ENCODE measurements around the gene INPP5A.

Gene INPP5A

GRCh38 chr10:132703419-132704007, 165.9 kb downstream of the INPP5A start:
- TF ChIP-seq TCF12 (IDR thresholded peaks at IDR 0.05; ENCODE audit: low read depth) (no peak), NFIC (IDR thresholded peaks at IDR 0.05) (no peak)

- peak; percentile 16; the same call in 1 of the 2 replicates for TF ChIP-seq RAD21 (IDR thresholded peaks at IDR 0.05; ENCODE audit: low read depth)
- TF ChIP-seq TAF1 (IDR thresholded peaks at IDR 0.05; ENCODE audit: low read depth): no peak
- no peak for TF ChIP-seq EGR1 (IDR thresholded peaks at IDR 0.05)
- TF ChIP-seq USF1 (IDR thresholded peaks at IDR 0.05): no peak
- TF ChIP-seq MAX (IDR thresholded peaks at IDR 0.05): peak; percentile 63; the same call in 1 of the 2 replicates
- peak; percentile 85 for TF ChIP-seq NFIC (IDR thresholded peaks at IDR 0.05)
- no peak for TF ChIP-seq ZBTB7A (IDR thresholded peaks at IDR 0.05; ENCODE audit: low read depth)
Measured at GRCh38 chr10:132704008-132704814, 166.6 kb downstream of the INPP5A start.

- TF ChIP-seq TCF12 (IDR thresholded peaks at IDR 0.05; ENCODE audit: low read depth) (peak; percentile 91; the same call in 1 of the 2 replicates), TEAD4 (IDR thresholded peaks at IDR 0.05) (peak; percentile 64), EP300 (IDR thresholded peaks at IDR 0.05; ENCODE audit: borderline replicate concordance) (peak; percentile 84)
Measured at GRCh38 chr10:132704815-132705064, 167.2 kb downstream of the INPP5A start.

- peak; percentile 83 for TF ChIP-seq FOXM1 (IDR thresholded peaks at IDR 0.05; ENCODE audit: borderline replicate concordance, low read depth)
- TF ChIP-seq MAX (IDR thresholded peaks at IDR 0.05): peak; percentile 98
- peak; percentile 73; the same call in 1 of the 2 replicates for TF ChIP-seq CEBPB (IDR thresholded peaks at IDR 0.05)
- TF ChIP-seq YY1 (IDR thresholded peaks at IDR 0.05; ENCODE audit: low read depth): peak; percentile 86
- TF ChIP-seq CREB1 (IDR thresholded peaks at IDR 0.05; ENCODE audit: low read depth): no peak
- TF ChIP-seq EGR1 (IDR thresholded peaks at IDR 0.05): peak; percentile 9; the same call in 1 of the 2 replicates
- TF ChIP-seq EP300 (IDR thresholded peaks at IDR 0.05; ENCODE audit: borderline replicate concordance): peak; percentile 94
- peak; percentile 100 for TF ChIP-seq NFIC (IDR thresholded peaks at IDR 0.05)
- TF ChIP-seq TAF1 (IDR thresholded peaks at IDR 0.05; ENCODE audit: low read depth): no peak
- peak; percentile 87 for TF ChIP-seq TEAD4 (IDR thresholded peaks at IDR 0.05)
- peak; percentile 32; the same call in 1 of the 2 replicates for TF ChIP-seq RAD21 (IDR thresholded peaks at IDR 0.05; ENCODE audit: low read depth)
- peak; percentile 54 for TF ChIP-seq ZBTB7A (IDR thresholded peaks at IDR 0.05; ENCODE audit: low read depth)
- no peak for TF ChIP-seq REST (IDR thresholded peaks at IDR 0.05; ENCODE audit: low read depth)
- peak; percentile 98 for TF ChIP-seq TCF12 (IDR thresholded peaks at IDR 0.05; ENCODE audit: low read depth)
- peak; percentile 56 for TF ChIP-seq USF1 (IDR thresholded peaks at IDR 0.05)
Measured at GRCh38 chr10:132705173-132705572, 167.6 kb downstream of the INPP5A start.

- TF ChIP-seq NFIC (IDR thresholded peaks at IDR 0.05) (no peak), CREB1 (IDR thresholded peaks at IDR 0.05; ENCODE audit: low read depth) (no peak), EGR1 (IDR thresholded peaks at IDR 0.05) (no peak), USF1 (IDR thresholded peaks at IDR 0.05) (no peak), FOXM1 (IDR thresholded peaks at IDR 0.05; ENCODE audit: borderline replicate concordance, low read depth) (no peak), TEAD4 (IDR thresholded peaks at IDR 0.05) (no peak), RAD21 (IDR thresholded peaks at IDR 0.05; ENCODE audit: low read depth) (no peak), TAF1 (IDR thresholded peaks at IDR 0.05; ENCODE audit: low read depth) (no peak), MAX (IDR thresholded peaks at IDR 0.05) (no peak), TCF12 (IDR thresholded peaks at IDR 0.05; ENCODE audit: low read depth) (no peak), YY1 (IDR thresholded peaks at IDR 0.05; ENCODE audit: low read depth) (no peak), ZBTB7A (IDR thresholded peaks at IDR 0.05; ENCODE audit: low read depth) (no peak), CEBPB (IDR thresholded peaks at IDR 0.05) (no peak)
Measured at GRCh38 chr10:132705943-132706342, 168.4 kb downstream of the INPP5A start.

GRCh38 chr10:132706701-132707100, 169.1 kb downstream of the INPP5A start:
- TF ChIP-seq ZBTB7A (IDR thresholded peaks at IDR 0.05; ENCODE audit: low read depth): no peak

GRCh38 chr10:132707121-132707775, 169.7 kb downstream of the INPP5A start:
- TF ChIP-seq TAF1 (IDR thresholded peaks at IDR 0.05; ENCODE audit: low read depth): no peak
- TF ChIP-seq RAD21 (IDR thresholded peaks at IDR 0.05; ENCODE audit: low read depth): no peak
- no peak for TF ChIP-seq TCF12 (IDR thresholded peaks at IDR 0.05; ENCODE audit: low read depth)
- no peak for TF ChIP-seq EP300 (IDR thresholded peaks at IDR 0.05; ENCODE audit: borderline replicate concordance)
- no peak for TF ChIP-seq CREB1 (IDR thresholded peaks at IDR 0.05; ENCODE audit: low read depth)
- no peak for TF ChIP-seq NFIC (IDR thresholded peaks at IDR 0.05)
- TF ChIP-seq EGR1 (IDR thresholded peaks at IDR 0.05): no peak
- no peak for TF ChIP-seq ZBTB7A (IDR thresholded peaks at IDR 0.05; ENCODE audit: low read depth)
- no peak for TF ChIP-seq USF1 (IDR thresholded peaks at IDR 0.05)
- no peak for TF ChIP-seq FOXM1 (IDR thresholded peaks at IDR 0.05; ENCODE audit: borderline replicate concordance, low read depth)
- no peak for TF ChIP-seq REST (IDR thresholded peaks at IDR 0.05; ENCODE audit: low read depth)
- TF ChIP-seq YY1 (IDR thresholded peaks at IDR 0.05; ENCODE audit: low read depth): no peak
- no peak for TF ChIP-seq TEAD4 (IDR thresholded peaks at IDR 0.05)
- no peak for TF ChIP-seq MAX (IDR thresholded peaks at IDR 0.05)
- no peak for TF ChIP-seq CEBPB (IDR thresholded peaks at IDR 0.05)
